ENCODE results near the gene CFI.

DNA sequence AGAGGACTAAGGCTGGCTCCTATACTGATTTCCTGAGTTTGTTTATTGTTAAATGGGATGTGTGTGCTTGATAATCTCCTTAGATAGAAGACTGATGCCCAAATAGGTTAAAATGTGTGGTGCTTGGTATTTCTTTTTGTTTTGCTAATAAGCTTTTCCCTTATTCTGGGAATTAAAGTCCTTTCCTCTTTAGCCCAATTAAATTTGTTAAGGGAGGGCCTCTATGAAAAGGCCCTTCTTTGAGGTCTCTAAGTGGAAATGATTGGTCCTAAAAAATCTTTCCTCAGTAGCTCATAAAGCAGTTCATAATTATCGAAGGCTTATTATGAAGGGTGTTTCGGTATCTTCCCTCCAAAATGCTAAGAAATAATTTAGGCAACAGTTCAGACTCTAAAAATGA lies 25.9 kb upstream of the CFI start, which contains the start of gene RRH:
- TF ChIP-seq CTCF (IDR thresholded peaks at IDR 0.05) (no peak), ZFX (IDR thresholded peaks at IDR 0.05; ENCODE audit: borderline replicate concordance) (no peak)

Measured in 22Rv1 (cell line).